GM18858 (cell line): ENCODE data around the gene PKLR.
"Not testable (repeated sequence)": the region's sequence is repeated elsewhere in the genome, so short reads cannot be mapped to it uniquely, and the experiment has no call there.

Experiments used
- ATAC-seq: cut with Tn5 transposase; IDR thresholded peaks from one replicate; pipeline ENCODE4 v1.9.1; 2021; ENCODE audit not compliant: unreplicated experiment

PKLR gene

GRCh38 chr1:155301342-155301841, at the start of gene PKLR:
PKLR (minus strand) TSS chr1:155301438; CDS start chr1:155301395, 43 bp downstream.
- ATAC-seq = no peak

- ATAC-seq = no peak
These were observed 41.6 kb upstream of the PKLR start for GRCh38 chr1:155342842-155343241.

- no peak for ATAC-seq
These were observed 38.4 kb upstream of the PKLR start for GRCh38 chr1:155339515-155340097.

- ATAC-seq = no peak
These were observed 33.7 kb upstream of the PKLR start for GRCh38 chr1:155334962-155335361.

GRCh38 chr1:155329980-155330598, 28.9 kb upstream of the PKLR start:
- ATAC-seq = no peak

- not testable (repeated sequence) for ATAC-seq
These were observed 27.6 kb upstream of the PKLR start for GRCh38 chr1:155328856-155329255.

- no peak for ATAC-seq
These were observed 26.7 kb upstream of the PKLR start for GRCh38 chr1:155327981-155328380.

GRCh38 chr1:155326631-155327037, 25.4 kb upstream of the PKLR start:
- ATAC-seq = no peak

GRCh38 chr1:155326020-155326526, 24.8 kb upstream of the PKLR start:
- no peak for ATAC-seq

- ATAC-seq = no peak
These were observed 24.3 kb upstream of the PKLR start for GRCh38 chr1:155325603-155325893.

- ATAC-seq = no peak
These were observed 23.7 kb upstream of the PKLR start for GRCh38 chr1:155324717-155325602.

- ATAC-seq = peak; percentile 55
These were observed 22.9 kb upstream of the PKLR start for GRCh38 chr1:155324037-155324716.

- ATAC-seq = no peak
These were observed 22.4 kb upstream of the PKLR start for GRCh38 chr1:155323729-155324036.

- no peak for ATAC-seq
These were observed 21.9 kb upstream of the PKLR start for GRCh38 chr1:155322953-155323728.

GRCh38 chr1:155322571-155322952, 21.3 kb upstream of the PKLR start:
- ATAC-seq = no peak

- no peak for ATAC-seq
These were observed 20.6 kb upstream of the PKLR start for GRCh38 chr1:155321639-155322503.

- no peak for ATAC-seq
These were observed 19.7 kb upstream of the PKLR start, which contains the start of gene RUSC1 for GRCh38 chr1:155320661-155321617. RUSC1 (plus strand) TSS chr1:155320894; CDS start chr1:155321774, 880 bp downstream.

GRCh38 chr1:155320252-155320651, 19.0 kb upstream of the PKLR start:
- no peak for ATAC-seq
